Purkinje cell (primary cell): ENCODE results near the gene SEMA5B. TPM values are rescaled to one million over a fixed set of nuclear protein-coding genes. Genes with fewer than 3 reads are reported as not detected.

Experiments used
- polyA plus RNA-seq: library from polyadenylated mRNA; unstranded; fragments of >200 nt; fragmentation: Nextera tagmentation; gene quantifications from 2 replicates; pipeline ENCODE4 v1.2.1, GENCODE V29; 2014

SEMA5B gene
- polyA plus RNA-seq, result 0.42 and 2.9 TPM in 2 replicates

GRCh38 chr3:123027292-123028232 lies at the start of gene SEMA5B:
Gene SEMA5B (minus strand): TSS chr3:123027763. CDS start chr3:122961263, 66,500 bp downstream.

GRCh38 chr3:123066896-123067688 lies 39.5 kb upstream of the SEMA5B start, which contains the start of gene PDIA5:
Gene PDIA5 (plus strand): TSS chr3:123067025. CDS start chr3:123067165, 140 bp downstream.

Other genes starting within 250 kb of the SEMA5B start
- gene HSPBAP1, start 233.9 kb downstream of the SEMA5B start, polyA plus RNA-seq, result 12.1 and 13.0 TPM in 2 replicates
- gene SLC49A4, start 232.7 kb downstream of the SEMA5B start, polyA plus RNA-seq, result 37.0 and 49.3 TPM in 2 replicates
- 2.2 and 3.1 TPM in 2 replicates for gene PDIA5, start 39.3 kb upstream of the SEMA5B start, polyA plus RNA-seq
- 32.5 and 34.1 TPM in 2 replicates for gene SEC22A, start 174.2 kb upstream of the SEMA5B start, polyA plus RNA-seq